Muscle layer of colon (tissue), 2 donors: ENCODE data around the gene PHF3.

Experiments used
- H3K27ac ChIP-seq: one replicate; pipeline ENCODE4 v1.7.0; 2013; ENCODE audit warnings: low read depth, mild to moderate bottlenecking, low read length, moderate library complexity
- H3K27me3 ChIP-seq, 2 donors: one replicate each; pipeline ENCODE4 v1.7.0; 2013; ENCODE audit warnings: low read length in 2 of 2, mild to moderate bottlenecking in 2 of 2; ENCODE audit not compliant: insufficient read depth in 2 of 2, control insufficient read depth in 1 of 2
- H3K36me3 ChIP-seq: one replicate; pipeline ENCODE4 v1.7.0; 2013; ENCODE audit warnings: mild to moderate bottlenecking, low read length; ENCODE audit not compliant: insufficient read depth
- H3K4me1 ChIP-seq: one replicate; pipeline ENCODE4 v1.7.0; 2013; ENCODE audit warnings: mild to moderate bottlenecking, low read length; ENCODE audit not compliant: insufficient read depth
- H3K4me3 ChIP-seq, 2 donors: one replicate each; pipeline ENCODE4 v1.7.0; 2013; ENCODE audit warnings: low read length in 2 of 2, low read depth in 1 of 2, mild to moderate bottlenecking in 1 of 2, moderate library complexity in 1 of 2
- H3K9ac ChIP-seq: one replicate; pipeline ENCODE4 v1.7.0; 2013; ENCODE audit warnings: low read length
- H3K9me3 ChIP-seq: one replicate; pipeline ENCODE4 v1.7.0; 2013; ENCODE audit warnings: mild to moderate bottlenecking, low read length
- donor health status: abdominal sarcoma.
- donor health status: Adenocarcinoma of cecum.

The PHF3 gene

DNA sequence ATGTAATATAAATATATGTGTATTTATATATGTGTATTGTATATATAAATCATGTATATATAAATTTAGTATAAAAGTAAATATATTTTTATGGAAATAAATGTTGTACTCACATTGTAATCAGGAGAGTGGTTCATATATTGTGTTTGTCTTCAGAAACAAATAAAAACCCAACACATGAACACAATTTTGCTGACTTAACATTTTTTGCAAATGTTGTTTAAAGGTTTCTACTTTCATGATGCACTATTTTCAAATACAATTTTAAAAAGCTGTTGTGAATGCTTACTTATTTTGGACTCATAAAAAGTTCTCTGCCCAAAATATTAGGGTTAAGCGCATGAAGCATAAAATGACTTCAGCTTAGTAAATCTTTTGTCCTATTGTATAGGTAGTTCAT is 24.0 kb upstream of the PHF3 start:
- Histone ChIP-seq H3K36me3 (no peaks in the 10 kb centered on the region), H3K27ac (no peak overlapping the region)

DNA sequence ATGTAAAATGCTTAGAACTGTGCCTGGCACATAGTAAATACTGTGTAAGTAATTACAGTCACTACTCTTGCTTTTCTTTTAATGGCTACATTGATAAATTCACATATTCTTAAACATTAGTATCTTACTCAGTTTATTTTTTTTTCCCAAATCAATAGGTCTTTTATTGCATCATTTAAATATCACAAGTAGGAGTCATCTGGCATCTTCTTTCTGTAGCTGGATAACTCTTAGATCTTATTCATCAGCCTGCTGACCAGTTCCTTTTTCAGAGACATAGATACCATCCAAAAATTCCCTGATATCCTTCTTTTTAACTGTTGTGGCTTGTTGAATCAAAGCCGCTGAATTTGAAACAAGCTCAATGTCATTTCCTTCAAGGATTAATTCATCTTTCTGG is 20.0 kb upstream of the PHF3 start:
- Histone ChIP-seq H3K4me1 (no peaks in the 10 kb centered on the region), H3K4me3 (no peak overlapping the region)

More for the DNA sequence above, 24.0 kb upstream of the PHF3 start:
- Histone ChIP-seq H3K4me1 (no peaks in the 10 kb centered on the region), H3K27me3 (no peaks in the 10 kb centered on the region), H3K9me3 (no peaks in the 10 kb centered on the region), H3K4me3 (no peak overlapping the region), H3K9ac (no peak overlapping the region)

DNA sequence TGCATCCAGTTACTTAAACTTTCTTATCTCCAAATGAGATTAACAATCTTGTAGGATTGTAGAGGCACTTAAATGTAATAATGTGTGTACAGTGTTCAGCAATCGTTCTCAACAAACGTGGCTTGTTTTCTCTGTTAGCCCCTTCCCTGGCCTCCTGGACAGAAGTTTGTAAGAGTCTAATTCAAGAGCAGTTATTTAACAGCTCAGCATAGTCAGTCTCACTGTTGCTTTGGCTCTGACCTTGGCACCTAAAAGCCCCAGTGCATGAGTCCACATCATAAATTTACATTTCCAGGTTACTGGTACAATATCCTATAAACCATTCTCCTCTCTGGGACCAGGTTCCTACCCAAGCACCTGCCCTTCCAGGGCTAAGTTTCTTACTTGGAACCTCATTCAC is 11.5 kb upstream of the PHF3 start:
- Histone ChIP-seq H3K4me3 (no peak overlapping the region), H3K9me3 (no peaks in the 10 kb centered on the region), H3K9ac (no peak overlapping the region), H3K36me3 (no peaks in the 10 kb centered on the region), H3K27ac (no peak overlapping the region), H3K4me1 (no peaks in the 10 kb centered on the region), H3K27me3 (no peaks in the 10 kb centered on the region)

More for the DNA sequence above, 20.0 kb upstream of the PHF3 start:
- Histone ChIP-seq H3K36me3 (no peaks in the 10 kb centered on the region), H3K9me3 (no peaks in the 10 kb centered on the region), H3K27me3 (no peaks in the 10 kb centered on the region), H3K27ac (no peak overlapping the region), H3K9ac (no peak overlapping the region)

DNA sequence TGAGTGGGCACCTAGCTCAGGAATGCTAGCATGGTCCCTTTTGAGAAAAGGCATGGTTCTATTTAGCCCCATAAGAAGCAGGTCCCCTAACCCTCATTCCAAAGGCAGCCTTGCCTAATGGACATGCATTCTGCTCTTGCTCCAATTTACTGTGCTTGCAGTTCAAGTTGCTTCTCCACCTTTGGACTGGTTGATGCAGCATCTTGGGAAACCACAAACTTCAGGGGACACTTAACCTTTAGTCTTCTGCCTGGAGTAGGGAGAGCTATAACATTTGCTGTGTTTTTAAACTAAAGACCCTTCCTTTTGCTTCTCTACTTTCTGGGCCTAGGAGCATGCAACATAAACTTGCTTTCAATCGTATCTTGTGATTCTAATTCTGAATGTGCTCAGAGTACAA is 5.1 kb upstream of the PHF3 start:
- H3K36me3 ChIP-seq: no peaks in the 10 kb centered on the region
- H3K9me3 ChIP-seq: no peaks in the 10 kb centered on the region
- no peak overlapping the region for H3K27ac ChIP-seq
- no peak overlapping the region for H3K4me3 ChIP-seq
- H3K27me3 ChIP-seq: no peaks in the 10 kb centered on the region
- peaks cover 7% of the 10 kb centered on the region for H3K4me1 ChIP-seq
- no peak overlapping the region for H3K9ac ChIP-seq

DNA sequence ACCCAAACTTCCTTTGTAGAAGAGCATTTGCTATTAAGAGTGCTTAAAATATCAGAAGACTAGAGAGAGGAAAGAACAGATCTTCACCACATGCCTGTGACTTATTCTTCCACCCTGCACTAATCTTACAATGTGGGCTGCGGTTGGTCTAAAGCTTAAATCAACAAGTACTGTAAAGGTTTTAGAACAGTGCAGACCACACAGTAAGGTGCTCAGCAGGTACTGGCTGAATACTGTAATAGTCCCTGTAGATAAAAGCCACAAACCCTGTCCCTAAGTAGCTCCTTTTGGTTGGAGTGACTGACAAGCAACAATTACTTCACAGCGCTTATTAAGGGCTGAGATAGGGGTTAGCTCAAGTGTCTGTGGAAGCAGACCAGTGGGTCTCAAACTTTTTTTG is 972 bp upstream of the PHF3 start:
- no peak overlapping the region for H3K9ac ChIP-seq

DNA sequence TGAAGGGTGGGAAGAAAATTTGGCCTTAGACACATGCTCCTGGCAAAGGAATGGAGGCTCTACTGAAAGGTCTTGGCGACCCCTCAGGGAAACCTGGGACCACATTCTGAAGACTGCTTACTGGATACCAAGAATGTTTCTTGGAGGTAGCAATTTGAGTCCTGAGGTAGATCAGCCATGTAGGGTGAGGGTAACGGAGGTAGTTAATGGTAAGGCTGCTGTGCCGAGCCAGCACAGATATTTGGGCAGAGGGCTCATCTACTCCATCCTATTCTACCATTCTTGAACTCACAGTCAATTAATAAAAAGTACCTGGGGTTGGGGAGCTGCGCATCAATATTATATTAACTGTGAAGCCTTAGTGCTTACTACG is 401 bp upstream of the PHF3 start:
- H3K9me3 ChIP-seq: no peaks in the 10 kb centered on the region
- H3K4me3 ChIP-seq: peak overlapping the region; percentile 69 to 96
- H3K36me3 ChIP-seq: no peaks in the 10 kb centered on the region
- peaks cover 29% of the 10 kb centered on the region for H3K4me1 ChIP-seq
- peak overlapping the region; percentile 95 for H3K27ac ChIP-seq
- H3K27me3 ChIP-seq: no peaks in the 10 kb centered on the region
- peak overlapping the region; percentile 69 for H3K9ac ChIP-seq

More for the DNA sequence above, 972 bp upstream of the PHF3 start:
- peak overlapping the region; percentile 95 for H3K27ac ChIP-seq
- no peaks in the 10 kb centered on the region for H3K9me3 ChIP-seq
- no peaks in the 10 kb centered on the region for H3K27me3 ChIP-seq
- no peaks in the 10 kb centered on the region for H3K36me3 ChIP-seq
- peaks cover 24% of the 10 kb centered on the region for H3K4me1 ChIP-seq
- H3K4me3 ChIP-seq: no peak overlapping the region

DNA sequence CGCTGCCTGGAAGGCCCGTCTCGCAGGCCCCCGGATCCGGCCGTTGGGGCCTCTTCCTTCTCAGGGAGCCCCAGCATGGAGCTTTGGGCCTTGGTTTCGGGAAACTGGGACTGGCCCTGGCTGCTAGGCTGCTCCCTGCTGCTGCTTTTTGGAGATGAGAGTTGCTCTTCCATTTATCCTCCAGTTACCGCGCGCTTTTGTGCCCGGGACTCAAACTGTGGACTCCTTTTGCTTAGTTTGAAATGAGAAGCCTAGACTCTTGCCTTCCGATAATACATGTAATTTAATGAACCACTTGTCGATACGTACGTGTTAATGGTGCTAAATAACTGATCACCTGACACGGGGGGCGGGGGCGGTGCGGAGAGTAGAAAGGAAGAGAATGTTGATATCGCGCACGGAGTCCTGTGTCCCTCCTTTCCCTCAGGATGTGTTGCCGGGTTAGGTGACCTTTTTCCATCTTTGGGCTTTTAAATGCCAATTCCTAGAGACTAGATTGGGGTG is 968 bp downstream of the PHF3 start:
- peak overlapping the region; percentile 95 for H3K27ac ChIP-seq
- H3K4me3 ChIP-seq: peak overlapping the region; percentile 69 to 96
- H3K4me1 ChIP-seq: peaks cover 38% of the 10 kb centered on the region
- no peaks in the 10 kb centered on the region for H3K36me3 ChIP-seq
- peak overlapping the region; percentile 59 for H3K9ac ChIP-seq
- H3K27me3 ChIP-seq: no peaks in the 10 kb centered on the region
- H3K9me3 ChIP-seq: no peaks in the 10 kb centered on the region

DNA sequence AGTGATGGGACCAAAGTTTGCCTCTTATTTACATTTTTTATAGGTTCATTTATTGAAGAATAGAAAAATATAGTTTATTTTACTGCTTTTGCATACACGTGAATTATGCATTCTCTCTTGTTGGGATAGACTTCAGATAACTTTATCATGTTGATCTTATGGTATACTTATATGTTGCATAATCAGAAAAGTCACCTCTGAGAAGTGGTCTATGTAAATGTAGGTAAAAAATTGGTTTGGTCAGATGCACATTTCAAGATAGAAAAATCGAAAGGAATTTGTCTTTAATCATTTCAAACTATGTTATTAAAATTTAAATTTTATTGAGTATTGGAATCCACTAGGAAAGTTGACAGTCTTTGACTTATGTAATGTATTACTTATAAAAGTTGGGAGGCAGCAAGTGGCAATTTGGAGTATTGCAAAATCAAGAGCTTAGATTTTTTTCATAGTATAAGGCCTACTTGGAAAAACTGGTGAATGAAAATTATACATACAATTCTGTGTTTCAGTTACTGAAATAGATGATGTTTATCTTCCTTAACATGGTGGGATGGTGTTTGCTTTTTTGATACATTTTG is 2.4 kb downstream of the PHF3 start:
- no peaks in the 10 kb centered on the region for H3K9me3 ChIP-seq
- H3K27ac ChIP-seq: no peak overlapping the region
- no peak overlapping the region for H3K4me3 ChIP-seq
- no peaks in the 10 kb centered on the region for H3K27me3 ChIP-seq
- H3K4me1 ChIP-seq: peaks cover 39% of the 10 kb centered on the region
- no peak overlapping the region for H3K9ac ChIP-seq
- no peaks in the 10 kb centered on the region for H3K36me3 ChIP-seq

DNA sequence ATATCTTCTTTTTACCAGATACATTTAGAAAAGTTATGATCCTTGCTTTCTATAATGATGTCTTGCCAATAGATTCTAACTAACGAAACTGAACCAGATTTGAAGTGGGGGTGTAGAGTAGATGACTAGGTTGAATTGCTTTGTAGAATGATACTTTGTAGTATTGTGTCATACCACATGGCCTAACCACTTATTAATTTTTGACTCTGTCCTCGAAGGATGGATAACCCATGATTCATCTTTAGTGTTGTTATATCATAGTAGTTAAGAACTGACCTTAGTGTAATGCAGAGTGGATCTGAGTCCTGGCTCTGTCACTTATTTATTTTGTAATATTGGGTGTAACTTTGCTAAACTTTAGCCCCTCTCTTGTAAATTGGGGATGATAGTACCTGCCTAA is 4.5 kb downstream of the PHF3 start:
- Histone ChIP-seq H3K27me3 (no peaks in the 10 kb centered on the region), H3K27ac (no peak overlapping the region), H3K9me3 (no peaks in the 10 kb centered on the region), H3K9ac (no peak overlapping the region), H3K4me3 (no peak overlapping the region), H3K4me1 (peaks cover 46% of the 10 kb centered on the region), H3K36me3 (no peaks in the 10 kb centered on the region)

DNA sequence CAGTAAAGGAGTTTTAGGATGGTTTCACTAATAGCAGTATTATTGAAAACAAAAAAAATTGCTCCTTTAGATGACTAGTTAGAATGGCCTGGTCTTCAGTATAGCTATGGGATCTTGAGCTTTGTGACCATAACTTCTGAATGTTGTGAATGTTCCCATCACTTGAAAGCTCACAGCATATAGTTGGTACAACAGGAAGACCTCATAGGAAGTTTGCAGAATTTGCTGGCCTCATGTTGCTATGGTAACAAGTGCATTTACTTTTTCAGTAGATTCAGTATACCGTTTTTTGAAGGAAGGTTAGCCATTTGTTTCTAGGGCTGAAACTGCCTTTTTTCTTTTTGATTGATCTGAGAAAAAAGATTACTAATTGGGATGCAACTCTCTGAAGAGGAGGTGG is 8.3 kb downstream of the PHF3 start:
- H3K27ac ChIP-seq: no peak overlapping the region
- peaks cover 46% of the 10 kb centered on the region for H3K4me1 ChIP-seq
- no peaks in the 10 kb centered on the region for H3K27me3 ChIP-seq
- no peak overlapping the region for H3K9ac ChIP-seq
- H3K9me3 ChIP-seq: no peaks in the 10 kb centered on the region
- no peaks in the 10 kb centered on the region for H3K36me3 ChIP-seq
- H3K4me3 ChIP-seq: no peak overlapping the region

DNA sequence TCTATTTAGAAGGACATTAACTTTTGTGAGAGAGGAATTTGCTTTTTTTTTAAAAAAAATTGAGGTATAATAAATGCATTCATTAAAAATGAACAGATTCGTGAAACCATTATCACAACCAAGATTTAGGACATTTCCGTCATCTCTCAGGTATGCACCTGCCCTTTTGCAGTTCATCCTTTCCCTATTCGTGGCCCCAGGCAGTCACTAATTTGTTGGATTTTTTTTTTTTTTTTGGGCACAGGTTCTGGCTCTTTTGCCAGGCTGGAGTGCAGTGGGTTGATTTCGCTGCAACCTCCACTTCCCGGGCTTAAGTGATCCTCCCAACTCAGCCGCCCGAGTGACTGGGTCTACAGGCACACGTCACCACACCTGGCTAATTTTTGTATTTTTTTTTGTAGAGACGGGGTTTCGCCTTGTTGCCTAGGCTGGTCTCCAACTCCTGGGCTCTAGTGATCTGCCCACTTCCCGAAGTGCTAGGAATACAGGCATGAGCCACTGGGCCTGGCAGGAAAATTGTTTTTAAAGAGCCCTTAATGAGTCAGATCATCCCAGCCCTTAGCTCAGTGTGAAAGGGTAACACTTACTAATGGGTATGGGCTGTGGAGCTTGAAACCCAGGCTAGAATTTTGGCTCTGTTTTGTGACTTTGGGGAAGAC is 9.2 kb downstream of the PHF3 start:
- H3K27ac ChIP-seq: no peak overlapping the region
- no peaks in the 10 kb centered on the region for H3K9me3 ChIP-seq
- H3K4me1 ChIP-seq: peaks cover 45% of the 10 kb centered on the region
- no peak overlapping the region for H3K4me3 ChIP-seq
- no peaks in the 10 kb centered on the region for H3K36me3 ChIP-seq
- no peaks in the 10 kb centered on the region for H3K27me3 ChIP-seq
- no peak overlapping the region for H3K9ac ChIP-seq

DNA sequence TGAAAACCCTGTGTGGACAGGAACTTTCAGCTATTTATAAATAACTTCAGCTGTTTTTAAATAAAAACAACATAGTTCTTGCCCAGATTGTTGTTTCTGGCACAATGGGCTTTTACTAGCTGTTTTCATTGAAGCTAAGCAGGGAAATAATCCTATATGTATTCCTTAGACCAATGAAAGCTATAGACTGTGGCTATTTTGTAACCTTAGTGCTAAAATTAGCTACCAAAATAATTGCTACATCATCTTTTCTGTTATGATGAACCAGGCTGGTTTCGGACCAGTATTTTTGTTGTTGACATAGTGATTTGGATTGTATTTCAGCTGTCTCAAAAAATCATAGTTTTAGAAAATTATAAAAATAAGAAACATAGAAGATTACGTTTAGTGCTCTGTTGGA is 13.7 kb downstream of the PHF3 start:
- Histone ChIP-seq H3K27me3 (no peaks in the 10 kb centered on the region), H3K4me1 (peaks cover 30% of the 10 kb centered on the region), H3K4me3 (no peak overlapping the region), H3K27ac (no peak overlapping the region), H3K36me3 (no peaks in the 10 kb centered on the region), H3K9ac (no peak overlapping the region), H3K9me3 (no peaks in the 10 kb centered on the region)
